Measurements from ENCODE around the gene SEC61B. TPM values are rescaled to one million over a fixed set of nuclear protein-coding genes. Genes with fewer than 3 reads are reported as not detected.

SEC61B gene
- total and polyA plus RNA-seq, 9 of the 15 experiments (the other 6 are each of a cell fraction or from before 2014, with no cell fraction given), result 57.8 to 262 (median 172) TPM

DNA sequence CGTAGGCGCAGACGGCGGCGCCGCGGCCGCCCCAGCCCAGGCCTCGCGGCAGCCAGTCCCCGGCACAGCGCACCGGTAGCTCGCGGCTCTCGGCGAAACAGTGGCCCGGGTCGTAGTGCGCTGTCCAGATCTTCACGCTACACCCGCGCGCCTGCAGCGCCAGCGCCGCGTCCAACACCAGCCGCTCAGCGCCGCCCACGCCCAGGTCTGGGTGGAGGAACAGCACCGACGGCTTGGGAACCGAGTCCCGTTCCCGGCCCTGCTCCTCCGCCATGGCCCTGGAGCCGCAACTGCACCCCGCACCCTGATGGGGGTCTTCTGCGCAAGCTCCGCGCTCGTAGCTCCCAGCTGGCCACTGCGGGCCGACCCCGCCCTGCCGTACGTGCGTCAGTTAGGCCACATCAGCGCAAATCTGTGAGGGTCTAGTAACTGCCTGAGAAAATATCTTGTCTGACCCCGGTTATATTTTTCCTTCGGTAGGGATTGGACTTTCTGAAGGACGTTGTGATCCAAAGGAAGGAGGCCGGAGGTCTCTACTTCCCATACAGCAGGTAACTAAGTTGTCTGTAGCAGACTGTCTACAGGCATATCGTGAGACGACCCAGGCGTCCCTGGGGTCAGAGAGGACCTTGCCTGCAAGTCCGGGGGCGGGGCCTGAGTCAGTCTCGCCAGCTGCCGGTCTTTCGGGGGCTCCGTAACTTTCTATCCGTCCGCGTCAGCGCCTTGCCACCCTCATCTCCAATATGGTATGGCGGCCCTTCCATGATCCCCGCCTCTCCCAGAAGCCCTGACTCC is at the start of gene SEC61B, which contains the start of gene ALG2 (continued):
- TF ChIP-seq MAFK (IDR thresholded peaks at IDR 0.05; ENCODE audit: low read length), result no peak; the same call in 1 of the 2 replicates
- TF ChIP-seq CTBP1 (IDR thresholded peaks at IDR 0.05; ENCODE audit: borderline replicate concordance), result peak; percentile 81
- peak; percentile 24; the same call in 1 of the 2 replicates for TF ChIP-seq CC2D1A (IDR thresholded peaks at IDR 0.05)
- TF ChIP-seq PHF21A (IDR thresholded peaks at IDR 0.05; ENCODE audit: borderline replicate concordance, low read depth), result no peak
- 0 out of 2 replicates have a peak, but pooled peaks have one; percentile 81 for TF ChIP-seq GATAD2A (IDR thresholded peaks at IDR 0.05)
- TF ChIP-seq TAL1 (IDR thresholded peaks at IDR 0.05), result peak; percentile 42
- TF ChIP-seq NRF1 (conservative IDR thresholded peaks at IDR 0.05 in 1 of 2, IDR thresholded peaks at IDR 0.05 in 1 of 2), result peak; percentile 94 to 95
- TF ChIP-seq, protein P1, sequence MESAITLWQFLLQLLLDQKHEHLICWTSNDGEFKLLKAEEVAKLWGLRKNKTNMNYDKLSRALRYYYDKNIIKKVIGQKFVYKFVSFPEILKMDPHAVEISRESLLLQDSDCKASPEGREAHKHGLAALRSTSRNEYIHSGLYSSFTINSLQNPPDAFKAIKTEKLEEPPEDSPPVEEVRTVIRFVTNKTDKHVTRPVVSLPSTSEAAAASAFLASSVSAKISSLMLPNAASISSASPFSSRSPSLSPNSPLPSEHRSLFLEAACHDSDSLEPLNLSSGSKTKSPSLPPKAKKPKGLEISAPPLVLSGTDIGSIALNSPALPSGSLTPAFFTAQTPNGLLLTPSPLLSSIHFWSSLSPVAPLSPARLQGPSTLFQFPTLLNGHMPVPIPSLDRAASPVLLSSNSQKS (CRISPR knock-in tag; IDR thresholded peaks at IDR 0.05), result no peak
- TF ChIP-seq, protein P2, sequence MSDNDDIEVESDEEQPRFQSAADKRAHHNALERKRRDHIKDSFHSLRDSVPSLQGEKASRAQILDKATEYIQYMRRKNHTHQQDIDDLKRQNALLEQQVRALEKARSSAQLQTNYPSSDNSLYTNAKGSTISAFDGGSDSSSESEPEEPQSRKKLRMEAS (CRISPR knock-in tag; IDR thresholded peaks at IDR 0.05), result peak; percentile 63
- no peak for TF ChIP-seq HINFP (tag; conservative IDR thresholded peaks at IDR 0.05; ENCODE audit: low read depth)
- no peak for TF ChIP-seq NELFE (IDR thresholded peaks at IDR 0.05; ENCODE audit: insufficient read depth, insufficient read length)
- TF ChIP-seq, protein P3, sequence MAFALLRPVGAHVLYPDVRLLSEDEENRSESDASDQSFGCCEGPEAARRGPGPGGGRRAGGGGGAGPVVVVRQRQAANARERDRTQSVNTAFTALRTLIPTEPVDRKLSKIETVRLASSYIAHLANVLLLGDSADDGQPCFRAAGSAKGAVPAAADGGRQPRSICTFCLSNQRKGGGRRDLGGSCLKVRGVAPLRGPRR (CRISPR knock-in tag; IDR thresholded peaks at IDR 0.05), result no peak
- no peak for TF ChIP-seq NR2C2 (CRISPR knock-in tag; IDR thresholded peaks at IDR 0.05)
- TF ChIP-seq NR2C2 (tag; IDR thresholded peaks at IDR 0.05), result peak; percentile 97
- TF ChIP-seq THRAP3 (IDR thresholded peaks at IDR 0.05; ENCODE audit: borderline replicate concordance), result no peak
- TF ChIP-seq ZNF12 (CRISPR knock-in tag; IDR thresholded peaks at IDR 0.05), result 0 out of 2 replicates have a peak, but pooled peaks have one; percentile 16
- peak; percentile 88 for TF ChIP-seq RBBP5 (IDR thresholded peaks at IDR 0.05; ENCODE audit: borderline replicate concordance, insufficient read depth, low read length, poor library complexity, severe bottlenecking)
- TF ChIP-seq CHD1 (IDR thresholded peaks at IDR 0.05; ENCODE audit: low read length), result peak; percentile 24
- TF ChIP-seq, protein P4, sequence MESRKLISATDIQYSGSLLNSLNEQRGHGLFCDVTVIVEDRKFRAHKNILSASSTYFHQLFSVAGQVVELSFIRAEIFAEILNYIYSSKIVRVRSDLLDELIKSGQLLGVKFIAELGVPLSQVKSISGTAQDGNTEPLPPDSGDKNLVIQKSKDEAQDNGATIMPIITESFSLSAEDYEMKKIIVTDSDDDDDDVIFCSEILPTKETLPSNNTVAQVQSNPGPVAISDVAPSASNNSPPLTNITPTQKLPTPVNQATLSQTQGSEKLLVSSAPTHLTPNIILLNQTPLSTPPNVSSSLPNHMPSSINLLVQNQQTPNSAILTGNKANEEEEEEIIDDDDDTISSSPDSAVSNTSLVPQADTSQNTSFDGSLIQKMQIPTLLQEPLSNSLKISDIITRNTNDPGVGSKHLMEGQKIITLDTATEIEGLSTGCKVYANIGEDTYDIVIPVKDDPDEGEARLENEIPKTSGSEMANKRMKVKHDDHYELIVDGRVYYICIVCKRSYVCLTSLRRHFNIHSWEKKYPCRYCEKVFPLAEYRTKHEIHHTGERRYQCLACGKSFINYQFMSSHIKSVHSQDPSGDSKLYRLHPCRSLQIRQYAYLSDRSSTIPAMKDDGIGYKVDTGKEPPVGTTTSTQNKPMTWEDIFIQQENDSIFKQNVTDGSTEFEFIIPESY (CRISPR knock-in tag; IDR thresholded peaks at IDR 0.05), result peak; percentile 65
- TF ChIP-seq HCFC1 (IDR thresholded peaks at IDR 0.05; ENCODE audit: low read depth, low read length), result peak; percentile 67; the same call in 1 of the 2 replicates
- no peak for TF ChIP-seq HNRNPK (IDR thresholded peaks at IDR 0.05; ENCODE audit: low read depth, low read length, poor library complexity, severe bottlenecking)
- peak; percentile 75 for TF ChIP-seq PHF20 (IDR thresholded peaks at IDR 0.05; ENCODE audit: partially characterized antibody)
- peak; percentile 92 for TF ChIP-seq NR2C1 (IDR thresholded peaks at IDR 0.05)
- TF ChIP-seq NR2C1 (tag; IDR thresholded peaks at IDR 0.05), result peak; percentile 95
- TF ChIP-seq ERF (CRISPR knock-in tag; IDR thresholded peaks at IDR 0.05), result peak; percentile 60; the same call in 1 of the 2 replicates
